ENCODE measurements around the gene WIPF2.

DNA sequence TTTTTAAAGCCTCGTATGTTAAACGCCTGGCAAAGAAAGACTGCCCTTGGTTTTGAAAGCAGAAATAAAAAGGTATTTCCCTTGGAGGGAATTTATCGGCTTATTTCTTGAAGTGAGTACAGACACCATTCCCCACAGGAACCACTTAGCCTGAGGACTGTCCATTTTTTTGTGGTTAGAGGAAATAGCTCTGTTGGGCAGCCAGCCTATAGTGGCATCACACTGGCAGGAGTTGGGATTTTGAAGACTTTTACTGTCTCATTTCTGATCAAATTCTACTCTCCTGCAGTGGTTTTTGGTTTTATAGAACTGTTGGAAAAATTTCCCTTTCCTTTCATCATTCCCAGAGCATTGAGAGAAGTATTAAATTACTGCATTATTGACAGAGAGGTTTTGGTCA, 34.5 kb downstream of the WIPF2 start:
- no peak for TF ChIP-seq EZH2 (IDR thresholded peaks at IDR 0.05)
- TF ChIP-seq FOXP2 (optimal IDR thresholded peaks at IDR 0.05; ENCODE audit: control extremely low read depth, extremely low read length, insufficient read depth): no peak
